NCI-H1092 (cell line): ENCODE data around the gene EXOC7.
A peak's percentile ranks its signal among the peaks of the same experiment; 100 is the strongest.
"Not testable (repeated sequence)": the region's sequence is repeated elsewhere in the genome, so short reads cannot be mapped to it uniquely, and the experiment has no call there.

ENCODE experiments used
- DNase-seq: peaks from one replicate; lab custom pipeline; 2025; lab: John Stamatoyannopoulos, UW

The EXOC7 gene

DNA sequence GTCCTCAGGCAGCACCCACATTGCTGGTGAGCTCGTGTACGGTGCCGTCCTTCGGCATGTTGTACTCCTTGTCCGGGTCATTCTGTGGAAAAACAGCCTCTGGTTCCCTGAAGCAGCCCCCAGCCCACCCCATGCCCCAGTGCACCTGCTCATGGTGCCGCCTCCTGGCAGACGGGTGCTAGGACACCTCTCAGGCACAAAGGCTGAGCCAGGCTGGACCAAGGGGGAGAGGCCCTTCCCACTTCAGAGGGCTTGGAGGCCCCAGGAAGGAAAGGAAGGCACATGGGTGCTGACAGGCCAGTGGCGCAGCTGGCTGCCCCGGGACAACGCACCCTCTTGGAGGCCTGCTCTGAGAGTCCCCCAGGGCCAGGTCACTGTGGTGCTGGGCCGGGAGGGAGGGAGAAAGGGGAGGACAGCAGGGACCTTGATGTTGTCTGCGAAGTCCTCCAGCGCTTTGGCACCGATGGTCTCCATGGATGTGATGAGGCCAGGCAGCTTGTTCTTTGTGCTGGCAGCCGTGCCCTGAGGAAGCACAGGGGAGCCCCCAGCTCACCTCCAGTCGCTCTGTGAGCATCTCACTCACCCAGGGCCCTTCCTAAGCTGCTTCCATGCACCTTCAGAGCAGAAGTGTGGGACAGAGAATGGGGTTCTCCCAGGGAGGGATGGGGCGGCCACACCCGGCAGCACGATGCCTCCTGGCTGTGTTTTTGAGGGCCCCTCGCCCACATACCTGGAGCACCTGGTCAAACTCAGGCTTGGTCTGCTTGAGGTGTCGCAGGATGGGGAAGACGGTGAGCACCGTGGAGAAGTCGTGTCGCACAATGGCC, 15.3 kb downstream of the EXOC7 start:
- DNase-seq: no peak

- no peak for DNase-seq
Observed at GRCh38 chr17:76087531-76087930, 16.1 kb downstream of the EXOC7 start.

- DNase-seq: no peak
Observed at GRCh38 chr17:76086384-76086783, 17.2 kb downstream of the EXOC7 start.

DNA sequence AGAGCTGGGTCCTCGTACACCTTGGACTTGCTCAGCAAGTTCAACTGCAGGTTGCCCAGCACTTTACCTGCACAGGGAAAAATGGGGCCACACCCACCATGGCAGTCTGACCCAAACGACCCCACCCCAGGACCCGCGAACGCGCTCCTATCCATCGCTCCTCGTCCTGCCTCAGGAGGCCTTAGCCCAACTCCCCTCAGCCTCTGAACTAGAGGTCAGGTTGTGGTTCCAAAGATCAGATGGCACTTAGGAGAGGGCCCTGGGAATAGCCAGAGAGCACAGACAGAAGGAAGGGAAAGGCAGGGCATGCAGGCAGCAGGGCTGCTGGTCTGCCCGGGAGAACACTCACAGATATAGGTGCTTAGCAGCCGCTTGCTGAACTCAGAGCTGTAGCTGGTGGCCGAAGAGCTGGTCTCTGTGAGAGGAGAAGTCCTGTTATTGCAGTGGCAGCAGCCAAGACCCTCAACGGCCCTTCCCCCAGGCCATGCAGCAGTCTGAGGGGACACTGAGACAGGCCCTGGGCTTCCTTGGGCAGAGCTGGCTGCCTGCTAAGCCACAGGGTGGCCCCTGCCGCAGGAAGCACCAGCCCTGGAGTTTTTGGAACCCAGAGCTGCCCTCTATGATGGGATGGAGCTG, 17.7 kb downstream of the EXOC7 start:
- DNase-seq: no peak

- DNase-seq: no peak
Observed at GRCh38 chr17:76085066-76085730, 18.4 kb downstream of the EXOC7 start.

- no peak for DNase-seq
Observed at GRCh38 chr17:76083536-76084182, 19.9 kb downstream of the EXOC7 start.

DNA sequence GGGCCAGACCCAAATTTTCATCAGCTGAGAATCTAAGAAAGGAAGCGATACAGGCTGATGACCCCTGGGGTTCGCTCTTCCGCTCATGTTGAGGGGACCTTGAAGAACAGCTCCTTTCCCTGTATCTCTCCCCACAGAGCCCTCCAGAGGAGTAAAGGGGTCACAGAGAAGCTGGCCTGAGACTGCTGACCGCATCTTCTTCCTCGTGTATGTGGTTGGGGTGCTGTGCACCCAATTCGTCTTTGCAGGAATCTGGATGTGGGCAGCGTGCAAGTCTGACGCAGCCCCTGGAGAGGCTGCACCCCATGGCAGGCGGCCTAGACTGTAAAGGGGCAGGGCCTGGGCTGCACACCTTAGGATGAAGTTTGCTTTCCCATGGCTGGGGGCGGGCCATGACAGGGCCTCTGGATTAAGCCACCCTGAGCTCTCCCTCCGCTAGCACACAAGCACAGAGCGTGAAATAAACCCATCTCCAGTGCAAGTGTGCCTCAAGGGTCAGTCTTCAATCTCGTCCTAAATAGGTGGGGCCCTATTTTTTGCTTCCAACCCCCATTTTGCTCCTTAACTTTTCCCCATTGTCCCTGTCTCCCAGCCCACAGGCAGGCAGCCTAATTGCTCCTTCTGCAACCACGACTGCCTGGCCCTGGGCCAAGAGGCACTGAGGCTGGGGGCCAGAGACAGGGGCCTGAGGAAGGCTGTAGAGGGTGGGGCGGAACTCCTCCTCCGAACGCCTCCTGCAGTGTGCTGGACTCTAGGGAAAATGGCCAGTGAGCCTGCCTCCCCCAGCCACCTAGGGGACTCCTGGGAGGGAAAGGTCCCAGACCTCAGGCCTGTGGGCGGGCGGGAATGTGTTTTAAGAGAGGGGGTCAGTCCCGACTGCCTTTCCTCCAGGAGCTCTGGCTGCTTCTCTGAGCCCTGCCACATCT, 21.0 kb downstream of the EXOC7 start:
- no peak for DNase-seq

- DNase-seq: no peak
Observed at GRCh38 chr17:76081295-76082210, 22.0 kb downstream of the EXOC7 start.

DNA sequence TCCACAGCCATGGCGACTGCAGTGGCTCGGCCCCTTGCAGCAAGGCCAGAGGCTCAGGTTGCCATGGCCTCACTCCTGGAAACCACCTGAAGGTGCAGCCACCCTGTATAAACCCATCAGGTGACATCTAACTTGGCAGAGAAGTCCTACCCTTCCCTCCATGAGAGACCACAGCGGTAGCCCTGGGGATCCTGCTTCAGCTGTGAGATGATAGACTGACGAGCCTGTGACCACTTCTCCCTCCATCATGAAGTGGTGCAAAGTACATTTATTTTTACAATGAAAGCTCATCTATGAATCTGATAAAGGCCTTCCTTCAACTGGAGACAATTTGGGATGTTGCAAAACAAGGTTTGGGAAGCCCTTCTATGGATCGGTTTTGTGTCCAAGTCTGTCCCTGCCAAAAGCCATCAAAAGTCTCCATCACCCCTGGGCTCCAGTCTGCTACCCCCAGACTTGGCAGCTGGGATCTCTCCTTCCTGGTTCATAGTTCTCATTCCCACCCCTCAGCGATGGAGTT, 22.8 kb downstream of the EXOC7 start:
- no peak for DNase-seq

DNA sequence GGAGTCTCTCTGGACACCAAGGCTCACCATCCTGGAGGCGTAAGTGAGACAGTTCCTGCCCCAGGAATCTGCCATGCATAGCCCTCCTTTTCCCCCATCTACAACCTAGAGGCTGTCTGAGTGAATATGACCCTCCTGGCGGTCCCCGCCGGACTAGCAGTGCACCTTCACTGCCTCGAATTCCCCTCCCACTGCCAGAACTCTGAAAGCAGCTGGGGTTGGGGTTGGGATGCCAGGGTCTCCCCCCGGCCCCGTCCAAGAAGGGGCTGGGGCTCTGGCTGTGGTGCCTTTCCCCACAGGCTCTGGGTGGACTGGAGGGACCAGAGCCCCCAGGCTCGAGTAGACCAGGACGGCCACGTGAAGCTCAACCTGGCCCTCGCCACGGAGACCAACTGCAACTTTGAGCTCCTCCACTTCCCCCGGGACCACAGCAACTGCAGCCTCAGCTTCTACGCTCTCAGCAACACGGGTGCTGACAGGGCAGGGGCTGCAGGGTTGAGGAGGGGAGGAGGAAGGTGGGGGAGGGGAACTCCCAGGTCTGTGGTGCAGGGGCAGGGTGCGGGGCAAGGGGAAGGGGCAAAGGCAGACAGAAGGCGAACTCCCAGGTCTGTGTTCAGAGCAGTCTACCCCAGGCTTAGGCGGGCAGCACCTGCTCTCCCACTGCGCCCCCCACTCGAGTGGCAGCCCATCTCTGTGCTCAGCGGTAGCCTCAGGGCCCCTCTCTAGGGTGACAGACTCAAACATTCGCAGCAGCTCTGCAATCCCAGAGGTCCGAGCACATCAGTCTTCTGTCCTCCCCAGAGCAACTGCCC, 23.4 kb downstream of the EXOC7 start:
- no peak for DNase-seq

- DNase-seq: no peak
Observed at GRCh38 chr17:76079535-76079955, 24.0 kb downstream of the EXOC7 start.

DNA sequence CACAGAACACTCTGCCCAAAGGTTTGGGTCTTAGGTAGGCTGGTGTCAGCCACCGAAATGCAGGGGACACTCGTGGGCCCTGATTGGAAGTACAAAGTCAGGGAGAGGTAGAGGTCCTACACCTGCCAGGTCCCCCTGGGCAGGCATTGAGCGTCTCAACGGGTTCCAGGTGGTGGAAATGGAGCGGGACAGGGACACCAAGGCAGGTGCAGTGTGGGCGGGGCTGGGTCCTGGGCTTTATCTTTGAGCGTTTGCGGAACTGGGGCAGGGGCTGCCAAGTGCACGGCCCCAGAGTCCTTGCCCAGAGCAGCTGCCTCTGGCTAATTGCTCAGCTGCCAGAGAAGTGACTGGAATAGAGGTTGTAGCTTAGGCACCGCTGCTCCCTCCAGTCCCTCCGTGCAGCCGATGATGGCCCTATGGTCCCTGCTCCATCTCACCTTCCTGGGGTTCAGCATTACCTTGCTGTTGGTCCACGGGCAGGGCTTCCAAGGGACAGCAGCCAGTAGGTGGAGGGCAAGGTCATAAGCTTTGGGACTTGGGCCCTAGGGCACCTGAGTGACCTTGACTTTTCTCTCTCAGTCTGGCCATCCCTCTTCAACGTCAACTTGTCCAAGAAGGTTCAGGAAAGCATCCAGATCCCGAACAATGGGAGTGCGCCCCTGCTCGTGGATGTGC, 24.6 kb downstream of the EXOC7 start, which contains the start of gene ZACN:
ZACN (plus strand) TSS at position 323 of the 675 bp plus-strand sequence; CDS start at position 406, 83 bp downstream.
- DNase-seq: peak; percentile 43

- DNase-seq: not testable (repeated sequence)
Observed at GRCh38 chr17:76078370-76078769, 25.2 kb downstream of the EXOC7 start.

- DNase-seq: no peak
Observed at GRCh38 chr17:76077584-76078110, 25.9 kb downstream of the EXOC7 start.

DNA sequence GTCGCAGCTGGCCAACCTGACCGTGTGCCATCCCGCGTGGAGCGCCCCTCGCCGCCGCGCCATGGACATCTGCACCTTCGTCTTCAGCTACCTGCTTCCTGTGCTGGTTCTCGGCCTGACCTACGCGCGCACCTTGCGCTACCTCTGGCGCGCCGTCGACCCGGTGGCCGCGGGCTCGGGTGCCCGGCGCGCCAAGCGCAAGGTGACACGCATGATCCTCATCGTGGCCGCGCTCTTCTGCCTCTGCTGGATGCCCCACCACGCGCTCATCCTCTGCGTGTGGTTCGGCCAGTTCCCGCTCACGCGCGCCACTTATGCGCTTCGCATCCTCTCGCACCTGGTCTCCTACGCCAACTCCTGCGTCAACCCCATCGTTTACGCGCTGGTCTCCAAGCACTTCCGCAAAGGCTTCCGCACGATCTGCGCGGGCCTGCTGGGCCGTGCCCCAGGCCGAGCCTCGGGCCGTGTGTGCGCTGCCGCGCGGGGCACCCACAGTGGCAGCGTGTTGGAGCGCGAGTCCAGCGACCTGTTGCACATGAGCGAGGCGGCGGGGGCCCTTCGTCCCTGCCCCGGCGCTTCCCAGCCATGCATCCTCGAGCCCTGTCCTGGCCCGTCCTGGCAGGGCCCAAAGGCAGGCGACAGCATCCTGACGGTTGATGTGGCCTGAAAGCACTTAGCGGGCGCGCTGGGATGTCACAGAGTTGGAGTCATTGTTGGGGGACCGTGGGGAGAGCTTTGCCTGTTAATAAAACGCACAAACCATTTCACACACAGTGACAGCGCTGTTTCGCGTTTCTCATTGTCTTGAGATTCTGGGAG, 26.6 kb downstream of the EXOC7 start:
- no peak for DNase-seq

DNA sequence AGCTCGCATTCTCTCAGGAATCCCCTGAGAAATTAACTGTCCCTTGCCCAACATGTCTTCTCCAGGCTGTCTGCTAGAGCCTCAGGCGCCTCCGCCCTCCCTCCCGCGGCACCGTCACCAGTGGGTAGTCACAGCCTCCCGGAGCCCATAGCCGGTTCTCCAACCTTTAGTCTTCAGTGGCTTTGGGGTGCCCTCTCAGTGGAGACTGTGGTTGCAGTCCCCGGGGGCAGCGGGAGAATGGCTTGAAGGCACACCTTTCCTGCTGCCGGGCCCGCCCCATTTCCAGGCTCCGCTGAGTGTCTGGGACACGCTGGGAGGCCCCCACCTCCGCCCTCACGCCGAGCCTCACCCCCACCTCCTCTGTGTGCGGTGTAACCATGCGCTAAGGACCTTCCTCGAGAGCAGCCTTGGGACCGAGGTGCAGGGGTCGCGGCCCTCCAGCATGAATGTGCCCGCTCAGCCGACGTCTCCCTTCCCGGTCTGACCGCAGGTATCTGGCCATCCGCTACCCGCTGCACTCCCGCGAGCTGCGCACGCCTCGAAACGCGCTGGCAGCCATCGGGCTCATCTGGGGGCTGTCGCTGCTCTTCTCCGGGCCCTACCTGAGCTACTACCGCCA, 27.3 kb downstream of the EXOC7 start:
- no peak for DNase-seq
